Ectodermal cell (in vitro differentiated cells): ENCODE results near the gene CPLANE2.
"Not testable (repeated sequence)": the region's sequence is repeated elsewhere in the genome, so short reads cannot be mapped to it uniquely, and the experiment has no call there.

Experiments
- H3K27ac ChIP-seq: 2 replicates; pipeline ENCODE4 v1.7.0; 2013; ENCODE audit warnings: mild to moderate bottlenecking, low read depth, low read length; ENCODE audit not compliant: insufficient read depth, poor library complexity, severe bottlenecking
- H3K27me3 ChIP-seq: 2 replicates; pipeline ENCODE4 v1.7.0; 2013; ENCODE audit warnings: mild to moderate bottlenecking, low read length; ENCODE audit not compliant: insufficient read depth, control insufficient read depth, poor library complexity, severe bottlenecking
- H3K36me3 ChIP-seq: one replicate; pipeline ENCODE4 v1.7.0; 2013; ENCODE audit warnings: low read length; ENCODE audit not compliant: control insufficient read depth, insufficient read depth
- H3K4me1 ChIP-seq: one replicate; pipeline ENCODE4 v1.7.0; 2013; ENCODE audit warnings: low read length; ENCODE audit not compliant: control insufficient read depth, insufficient read depth
- H3K4me3 ChIP-seq: 2 replicates; pipeline ENCODE4 v1.7.0; 2013; ENCODE audit warnings: low read depth, low read length, control low read depth; ENCODE audit not compliant: insufficient read depth
- H3K9me3 ChIP-seq: 2 replicates; pipeline ENCODE4 v1.7.0; 2013; ENCODE audit warnings: mild to moderate bottlenecking, low read length, moderate library complexity; ENCODE audit not compliant: control insufficient read depth
- WGBS, 2 experiments: methylation state at CpG; one replicate each; pipeline ENCODE4 v1.1.7; 2013; ENCODE audit warnings: missing lambda C conversion rate in 2 of 2; 5-methylcytosine and 5-hydroxymethylcytosine counted together

The CPLANE2 gene

GRCh38 chr1:16231331-16232315, 5.4 kb downstream of the CPLANE2 start:
- Histone ChIP-seq H3K27me3 (peaks cover 41% of the 10 kb centered on the region), H3K36me3 (no peaks in the 10 kb centered on the region), H3K9me3 (no peaks in the 10 kb centered on the region), H3K4me1 (peaks cover 9% of the 10 kb centered on the region), H3K4me3 (no peak overlapping the region), H3K27ac (no peak overlapping the region)
- WGBS, 2 experiments = 91 to 92% methylated on average over 35 of the region's 35 CpGs

GRCh38 chr1:16230744-16231143, 6.2 kb downstream of the CPLANE2 start:
- 83 to 85% methylated on average over 13 of the region's 13 CpGs for WGBS, 2 experiments
- Histone ChIP-seq H3K27ac (no peak overlapping the region), H3K27me3 (peaks cover 46% of the 10 kb centered on the region), H3K4me3 (no peak overlapping the region), H3K36me3 (no peaks in the 10 kb centered on the region), H3K4me1 (peaks cover 11% of the 10 kb centered on the region), H3K9me3 (no peaks in the 10 kb centered on the region)

GRCh38 chr1:16229976-16230740, 6.8 kb downstream of the CPLANE2 start:
- no peak overlapping the region for H3K4me3 ChIP-seq
- no peaks in the 10 kb centered on the region for H3K9me3 ChIP-seq
- H3K27ac ChIP-seq = no peak overlapping the region
- H3K27me3 ChIP-seq = peaks cover 51% of the 10 kb centered on the region
- H3K4me1 ChIP-seq = peaks cover 11% of the 10 kb centered on the region
- no peaks in the 10 kb centered on the region for H3K36me3 ChIP-seq
- 85% methylated on average over 13 of the region's 13 CpGs for WGBS, 2 experiments

- H3K4me3 ChIP-seq = peak overlapping the region; percentile 0
- no peaks in the 10 kb centered on the region for H3K36me3 ChIP-seq
- WGBS, 2 experiments = 6 to 7% methylated on average over 46 of the region's 46 CpGs
- H3K9me3 ChIP-seq = no peaks in the 10 kb centered on the region
- H3K4me1 ChIP-seq = peaks cover 11% of the 10 kb centered on the region
- H3K27me3 ChIP-seq = peaks cover 75% of the 10 kb centered on the region
- no peak overlapping the region for H3K27ac ChIP-seq
Observed at GRCh38 chr1:16226490-16227179, 10.3 kb downstream of the CPLANE2 start.

GRCh38 chr1:16226129-16226489, 10.9 kb downstream of the CPLANE2 start:
- Histone ChIP-seq H3K27ac (no peak overlapping the region), H3K4me3 (no peak overlapping the region), H3K36me3 (no peaks in the 10 kb centered on the region), H3K27me3 (peaks cover 80% of the 10 kb centered on the region), H3K9me3 (no peaks in the 10 kb centered on the region), H3K4me1 (peaks cover 11% of the 10 kb centered on the region)
- 82 to 86% methylated on average over 7 of the region's 7 CpGs for WGBS, 2 experiments

GRCh38 chr1:16224472-16224871, 12.5 kb downstream of the CPLANE2 start:
- Histone ChIP-seq H3K9me3 (no peaks in the 10 kb centered on the region), H3K36me3 (no peaks in the 10 kb centered on the region), H3K4me1 (peaks cover 11% of the 10 kb centered on the region), H3K27me3 (peaks cover 76% of the 10 kb centered on the region), H3K4me3 (no peak overlapping the region), H3K27ac (no peak overlapping the region)
- 88% methylated on average over 3 of the region's 3 CpGs for WGBS, 2 experiments

- not testable (repeated sequence) for H3K27ac ChIP-seq, H3K9me3 ChIP-seq, H3K36me3 ChIP-seq, H3K4me3 ChIP-seq, H3K4me1 ChIP-seq
- peaks cover 75% of the 10 kb centered on the region for H3K27me3 ChIP-seq
- WGBS, 2 experiments = 86 to 91% methylated on average over 14 of the region's 14 CpGs
Observed at GRCh38 chr1:16222716-16223115, 14.3 kb downstream of the CPLANE2 start.

GRCh38 chr1:16221499-16221898, 15.5 kb downstream of the CPLANE2 start:
- no peak overlapping the region for H3K4me3 ChIP-seq
- 92 to 99% methylated on average over 1 of the region's 1 CpG for WGBS, 2 experiments
- no peak overlapping the region for H3K27ac ChIP-seq
- H3K4me1 ChIP-seq = peaks cover 5% of the 10 kb centered on the region
- H3K9me3 ChIP-seq = no peaks in the 10 kb centered on the region
- H3K36me3 ChIP-seq = no peaks in the 10 kb centered on the region
- H3K27me3 ChIP-seq = peaks cover 74% of the 10 kb centered on the region

- Histone ChIP-seq H3K36me3 (no peaks in the 10 kb centered on the region), H3K27me3 (peaks cover 70% of the 10 kb centered on the region)
- 87 to 92% methylated on average over 4 of the region's 4 CpGs for WGBS, 2 experiments
Observed at GRCh38 chr1:16219968-16220500, 16.9 kb downstream of the CPLANE2 start.

More at GRCh38 chr1:16219968-16220500, 16.9 kb downstream of the CPLANE2 start:
- Histone ChIP-seq H3K9me3 (no peaks in the 10 kb centered on the region), H3K4me3 (no peak overlapping the region), H3K4me1 (peaks cover 3% of the 10 kb centered on the region), H3K27ac (no peak overlapping the region)
